Heart right ventricle (tissue), 16 donors: ENCODE data around the gene MGLL. TPM values are rescaled to one million over a fixed set of nuclear protein-coding genes. Genes with fewer than 3 reads are reported as not detected.

ENCODE experiments used
- ATAC-seq, 8 donors: fragments of 200-7000 bp; cut with Tn5 transposase; one replicate each; pipeline ENCODE4 v1.9.1; 2020; ENCODE audit warnings: mild to moderate bottlenecking in 8 of 8, moderate library complexity in 8 of 8, moderate number of reproducible peaks in 1 of 8
- DNase-seq, 2 donors: peaks; one replicate each; pipeline ENCODE4 v3.0.0-alpha.2; 2020
- H3K27ac ChIP-seq, 10 donors: fragments of 200-600 bp; sonication (generic) in 2 of 10; one replicate each; pipeline versions ENCODE4 v1.5.0 to v1.8.0; 2020 to 2022; ENCODE audit warnings: mild to moderate bottlenecking in 3 of 10
- H3K27me3 ChIP-seq, 7 donors: fragments of 200-600 bp; one replicate each; pipeline ENCODE4 v1.8.0; 2021 to 2022; ENCODE audit warnings: mild to moderate bottlenecking in 2 of 7
- H3K36me3 ChIP-seq, 9 donors: fragments of 200-600 bp; sonication (generic) in 1 of 9; one replicate each; pipeline versions ENCODE4 v1.5.0 to v1.8.0; 2020 to 2022; ENCODE audit warnings: mild to moderate bottlenecking in 2 of 9
- H3K4me1 ChIP-seq, 9 donors: fragments of 200-600 bp; sonication (generic) in 1 of 9; one replicate each; pipeline versions ENCODE4 v1.5.0 to v1.8.0; 2020 to 2022; ENCODE audit warnings: mild to moderate bottlenecking in 4 of 9
- H3K4me3 ChIP-seq, 10 donors: fragments of 200-600 bp; sonication (generic) in 2 of 10; one replicate each; pipeline versions ENCODE4 v1.5.0 to v1.8.0; 2020 to 2022; ENCODE audit warnings: mild to moderate bottlenecking in 7 of 10, moderate library complexity in 2 of 10
- H3K9me3 ChIP-seq, 11 donors: fragments of 200-600 bp in 10 of 11; sonication (generic) in 2 of 11; one replicate each; pipeline versions ENCODE4 v1.5.0 to v1.8.0; 2013 to 2022; ENCODE audit warnings: mild to moderate bottlenecking in 2 of 11, control low read depth in 1 of 11, moderate library complexity in 1 of 11
- WGBS, 2 donors: extraction: QIAGEN DNeasy Blood & Tissue Kit; methylation state at CpG; one replicate each; pipeline ENCODE4 v1.1.7; 2013; ENCODE audit warnings: inconsistent platforms in 1 of 2; 5-methylcytosine and 5-hydroxymethylcytosine counted together
- intact Hi-C, 10 donors: fragments of 100-400 bp; cut with DNase I; formaldehyde crosslinking; loops; one replicate each; pipeline versions ENCODE4 v1.11.1 to v1.14.2; 2022
- polyA plus RNA-seq, 2 donors: library from polyadenylated mRNA; stranded (reverse); fragments of 200-250 nt; gene quantifications; one replicate each; pipeline ENCODE4 v1.2.3, GENCODE V29; 2013
- total RNA-seq, 10 donors: library from RNA; stranded (reverse); fragmentation: NEBNext Ultra II Directional in 3 of 10; extraction: Animal tissue kit (Norgen Biotek cat#: 25700) in 3 of 10; gene quantifications; one replicate each; pipeline versions ENCODE4 v1.2.1 to v1.2.4, GENCODE V29; 2021 to 2023
- TF ChIP-seq, protein P1 (sequence below), 9 donors: fragments of 200-600 bp; sonication (generic) in 2 of 9; IDR thresholded peaks; one replicate each; pipeline versions ENCODE4 v1.5.0 to v1.8.0; 2021 to 2022; ENCODE audit warnings: antibody characterized with exemption in 9 of 9, mild to moderate bottlenecking in 5 of 9, moderate library complexity in 1 of 9
- donor health status: Arrhythmogenic right ventricular cardiomyopathy.
- donor health status: ischemic (EF 13 %, LVEDD 7.1; RV severe dilation, severe dysfunction).
- donor health status: healthy with polysubstance abuse.
- donor health status: DM: no; HTN: yes; CAD: no.
- donor health status: DM: no; HTN: no; CAD: no.
- donor health status: ischemic (EF 25% LVEDD 6.9; RV normal size, moderate dysfunction).
- donor health status: ischemic (EF 25% LVEDD 5.7; RV mildly dilated, moderate dysfunction).
- donor health status: healthy.
- donor health status: DM: yes; HTN: yes; CAD: no.
- donor health status: Ischemic cardiomyopathy.
- donor health status: ischemic (EF 35%, LVEDD 5.7; RV mildly dilated, moderate dysfunction).
- donor health status: nonischemic (EF 11% LVEDD 7.7; RV severe dilation, severe dysfunction).
- donor health status: DM: yes; HTN: yes; CAD: no.
- donor health status: PGD.
- donor health status: ischemic (EF 29% LVEDD 5.4; RV normal size, mild dysfunction).
- donor health status: nonischemic (EF 23%, LVEDD 6.1; RV moderate dilation, normal function).

MGLL gene
- total and polyA plus RNA-seq, 12 donors: 35.7 to 103 (median 65.2) TPM

DNA sequence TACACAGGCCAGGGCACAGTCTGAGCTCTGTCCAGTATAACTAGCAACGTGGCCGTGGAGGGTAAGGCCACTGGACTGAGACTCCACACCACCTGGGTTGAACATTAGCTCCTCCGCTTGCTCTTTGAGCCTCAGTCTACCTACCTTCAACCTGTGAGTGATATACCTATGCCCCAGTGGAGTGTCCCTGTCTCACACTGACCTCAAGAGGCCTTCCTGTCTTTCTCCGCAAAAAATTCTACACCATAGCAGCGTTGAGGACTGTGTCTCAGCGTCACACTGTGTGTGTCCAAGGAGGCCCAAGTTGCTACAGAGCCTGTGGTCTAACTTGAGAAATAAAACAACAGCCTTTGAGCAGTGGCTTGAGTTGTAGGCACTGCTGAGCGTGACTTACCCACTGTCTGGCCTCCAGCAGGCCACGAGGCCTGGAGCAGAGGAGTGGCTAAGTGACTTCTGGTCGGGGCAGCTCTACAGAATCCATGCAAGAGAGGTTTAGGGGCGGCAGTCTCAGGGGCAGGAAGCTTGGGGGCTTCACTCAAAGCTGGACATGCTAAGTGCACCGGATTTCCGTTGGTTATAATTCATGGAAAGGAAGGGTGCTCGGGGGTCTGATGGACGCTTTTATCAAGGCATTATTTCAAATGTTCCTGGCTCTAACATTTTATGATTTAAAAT lies 2.0 kb upstream of the MGLL start:
- DNase-seq: no peak
- H3K27ac ChIP-seq: peak overlapping the region in 2 of 10 donors; percentile 96 to 98
- H3K4me3 ChIP-seq: no peak overlapping the region
- no peak for ATAC-seq
- intact Hi-C loops: loop anchor here in 8 of 10 donors (5.0 to 10.0 kb wide), 7 partner anchors 37 to 229 kb away; partner anchors contain the start of genes MCM2 (in 1 of the 8) and TPRA1 (in 1 of the 8)
- H3K36me3 ChIP-seq: peaks cover 0 to 12% (median 0%) of the 10 kb centered on the region in 9 donors
- TF ChIP-seq, protein P1, sequence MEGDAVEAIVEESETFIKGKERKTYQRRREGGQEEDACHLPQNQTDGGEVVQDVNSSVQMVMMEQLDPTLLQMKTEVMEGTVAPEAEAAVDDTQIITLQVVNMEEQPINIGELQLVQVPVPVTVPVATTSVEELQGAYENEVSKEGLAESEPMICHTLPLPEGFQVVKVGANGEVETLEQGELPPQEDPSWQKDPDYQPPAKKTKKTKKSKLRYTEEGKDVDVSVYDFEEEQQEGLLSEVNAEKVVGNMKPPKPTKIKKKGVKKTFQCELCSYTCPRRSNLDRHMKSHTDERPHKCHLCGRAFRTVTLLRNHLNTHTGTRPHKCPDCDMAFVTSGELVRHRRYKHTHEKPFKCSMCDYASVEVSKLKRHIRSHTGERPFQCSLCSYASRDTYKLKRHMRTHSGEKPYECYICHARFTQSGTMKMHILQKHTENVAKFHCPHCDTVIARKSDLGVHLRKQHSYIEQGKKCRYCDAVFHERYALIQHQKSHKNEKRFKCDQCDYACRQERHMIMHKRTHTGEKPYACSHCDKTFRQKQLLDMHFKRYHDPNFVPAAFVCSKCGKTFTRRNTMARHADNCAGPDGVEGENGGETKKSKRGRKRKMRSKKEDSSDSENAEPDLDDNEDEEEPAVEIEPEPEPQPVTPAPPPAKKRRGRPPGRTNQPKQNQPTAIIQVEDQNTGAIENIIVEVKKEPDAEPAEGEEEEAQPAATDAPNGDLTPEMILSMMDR (IDR thresholded peaks at IDR 0.05): no peak
- peaks cover 2 to 38% (median 17%) of the 10 kb centered on the region in 9 donors for H3K4me1 ChIP-seq
- WGBS, 2 donors: 93% methylated on average over 14 of the region's 14 CpGs
- H3K27me3 ChIP-seq: no peaks in the 10 kb centered on the region
- peaks cover 0 to 26% (median 11%) of the 10 kb centered on the region in 11 donors for H3K9me3 ChIP-seq

GRCh38 chr3:127823426-127823857 lies 1.1 kb upstream of the MGLL start:
- DNase-seq: peak in 1 of 2 donors; percentile 63
- Histone ChIP-seq H3K27ac (peak overlapping the region in 8 of 10 donors; percentile 39 to 98 (median 95)), H3K27me3 (no peaks in the 10 kb centered on the region), H3K36me3 (peaks cover 0 to 20% (median 4%) of the 10 kb centered on the region in 9 donors), H3K4me3 (peak overlapping the region in 9 of 10 donors; percentile 66 to 92 (median 86)), H3K4me1 (peaks cover 5 to 43% (median 26%) of the 10 kb centered on the region in 9 donors), H3K9me3 (peaks cover 0 to 17% (median 6%) of the 10 kb centered on the region in 11 donors)
- intact Hi-C loops: loop anchor here in 9 of 10 donors (2.0 to 10.0 kb wide), 10 partner anchors 36 to 229 kb away; partner anchors contain the start of genes MCM2 (in 1 of the 9) and TPRA1 (in 1 of the 9)
- TF ChIP-seq, protein P1 (IDR thresholded peaks at IDR 0.05): peak in 1 of 9 donors; percentile 29
- peak in 2 of 8 donors; percentile 4 to 35 for ATAC-seq
- 25 to 41% methylated on average over 14 of the region's 14 CpGs for WGBS, 2 donors

DNA sequence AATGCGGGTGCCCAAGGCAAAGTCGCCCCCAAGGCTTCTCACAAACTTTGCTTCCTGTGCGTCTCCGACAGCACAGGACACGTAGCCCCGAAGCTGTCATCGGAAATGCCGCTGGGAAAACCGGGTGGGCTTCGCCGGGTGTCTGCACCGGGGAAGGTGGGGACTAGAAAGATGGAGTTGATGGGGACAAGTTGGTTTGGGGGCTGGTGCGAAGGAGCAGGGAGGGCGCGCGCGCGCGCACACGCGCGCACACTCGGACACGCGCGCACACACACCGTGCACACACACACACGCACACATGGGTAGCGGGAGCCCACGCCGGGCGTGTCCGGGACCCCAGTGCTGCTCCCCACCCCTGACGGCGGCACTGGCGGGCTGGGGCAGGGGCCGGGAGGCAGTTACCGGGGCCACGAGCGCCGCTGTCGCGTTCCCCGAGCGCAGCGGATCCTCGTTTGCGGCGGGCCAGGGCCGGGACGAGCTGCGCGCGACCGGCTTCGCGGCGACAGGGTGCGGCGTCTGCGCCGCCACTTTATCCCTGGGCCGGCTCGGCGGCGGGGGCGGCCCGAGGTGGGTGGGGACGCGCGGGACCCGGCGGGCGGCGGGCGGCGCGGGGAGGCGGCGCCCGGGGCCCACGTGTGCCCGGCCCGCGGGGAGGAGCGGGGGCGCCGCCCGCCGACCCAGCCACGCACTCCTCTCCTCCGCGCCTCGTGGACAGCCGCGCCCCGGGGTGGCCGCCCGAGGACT lies 539 bp upstream of the MGLL start:
- peak; percentile 73 to 87 (median 83) for ATAC-seq
- Histone ChIP-seq H3K27ac (peak overlapping the region; percentile 74 to 98 (median 95)), H3K4me1 (peaks cover 5 to 48% (median 32%) of the 10 kb centered on the region in 9 donors), H3K9me3 (peaks cover 0 to 11% (median 1%) of the 10 kb centered on the region in 11 donors), H3K36me3 (peaks cover 0 to 24% (median 4%) of the 10 kb centered on the region in 9 donors), H3K4me3 (peak overlapping the region; percentile 32 to 92 (median 84)), H3K27me3 (no peaks in the 10 kb centered on the region)
- intact Hi-C loops: loop anchor here in 9 of 10 donors (2.0 to 10.0 kb wide), 10 partner anchors 36 to 228 kb away; partner anchors contain the start of genes MCM2 (in 1 of the 9) and TPRA1 (in 1 of the 9)
- peak; percentile 39 to 77 for DNase-seq
- WGBS, 2 donors: 1% methylated on average over 84 to 99 of the region's 99 CpGs
- TF ChIP-seq, protein P1 (IDR thresholded peaks at IDR 0.05): peak in 6 of 9 donors; percentile 12 to 57 (median 38)

GRCh38 chr3:127821394-127821793 lies 921 bp downstream of the MGLL start:
- no peaks in the 10 kb centered on the region for H3K27me3 ChIP-seq
- H3K9me3 ChIP-seq: peaks cover 0 to 2% (median 0%) of the 10 kb centered on the region in 11 donors
- peaks cover 14 to 63% (median 46%) of the 10 kb centered on the region in 9 donors for H3K4me1 ChIP-seq
- H3K4me3 ChIP-seq: peak overlapping the region; percentile 32 to 92 (median 84)
- WGBS, 2 donors: 44 to 57% methylated on average over 8 of the region's 8 CpGs
- TF ChIP-seq, protein P1 (IDR thresholded peaks at IDR 0.05): no peak
- ATAC-seq: peak in 2 of 8 donors; percentile 31 to 39
- DNase-seq: no peak
- peak overlapping the region; percentile 74 to 98 (median 95) for H3K27ac ChIP-seq
- intact Hi-C loops: loop anchor here in 8 of 10 donors (2.0 to 10.0 kb wide), 8 partner anchors 34 to 227 kb away; partner anchors contain the start of genes MCM2 (in 1 of the 8) and TPRA1 (in 1 of the 8)
- peaks cover 0 to 39% (median 4%) of the 10 kb centered on the region in 9 donors for H3K36me3 ChIP-seq
